22Rv1 (cell line): ENCODE results near the gene CTSH.

Experiments used
- CTCF ChIP-seq: fragments of 450-650 bp; IDR thresholded peaks from 2 replicates; pipeline ENCODE4 v1.5.1; 2017; ENCODE audit warnings: mild to moderate bottlenecking
- ZFX ChIP-seq: fragments of 450-650 bp; IDR thresholded peaks from 2 replicates; pipeline ENCODE4 v1.6.1; 2017; ENCODE audit warnings: antibody characterized with exemption, borderline replicate concordance

- TF ChIP-seq CTCF (no peak), ZFX (no peak)
Measured at GRCh38 chr15:78895471-78895870, 49.4 kb downstream of the CTSH start.
